Endothelial cell of umbilical vein (primary cell): ENCODE results near the gene SLC24A3. TPM values are rescaled to one million over a fixed set of nuclear protein-coding genes. Genes with fewer than 3 reads are reported as not detected.

Source experiments
- BruUV-seq: library from RNA; stranded (reverse); fragments of 400-500 nt; replicated peaks from 2 replicates; lab custom pipeline; 2021; lab: Mats Ljungman, UMichigan
- CTCF ChIA-PET: fragments of 300-600, 350-600 bp; sonication (Branson Sonifier 250); formaldehyde crosslinking; loops from one replicate; lab custom pipeline; 2021; ENCODE audit warnings: antibody characterized with exemption, inconsistent platforms; lab: Charles Lee
- POLR2A ChIA-PET: fragments of 300-600, 350-600 bp; sonication (Branson Sonifier 250); formaldehyde crosslinking; loops from one replicate; lab custom pipeline; 2021; ENCODE audit warnings: antibody characterized with exemption, inconsistent platforms; lab: Charles Lee
- DNase-seq: peaks from one replicate; pipeline ENCODE4 v3.0.0-alpha.2; 2011; ENCODE audit warnings: low read depth, low spot score
- FAIRE-seq: peaks from 2 replicates; lab custom pipeline; 2011; peaks lifted over from hg19 to GRCh38; lab: Jason Lieb, UNC
- H2AFZ ChIP-seq: 2 replicates; pipeline ENCODE4 v1.6.0; 2012; ENCODE audit warnings: low read depth, low read length, control low read depth, inconsistent platforms
- H3K27ac ChIP-seq: 2 replicates; pipeline ENCODE4 v1.5.1; 2011; ENCODE audit warnings: low read depth, mild to moderate bottlenecking, control low read depth, low read length, moderate library complexity; ENCODE audit not compliant: insufficient read depth
- H3K27me3 ChIP-seq, 2 experiments: 2 replicates each; pipeline versions ENCODE4 v1.6.0 to v1.6.1; 2011; ENCODE audit warnings: low read length in 2 of 2, mixed read lengths in 1 of 2; ENCODE audit not compliant: control insufficient read depth in 2 of 2, insufficient read depth in 2 of 2
- H3K36me3 ChIP-seq, 2 experiments: 2 replicates in 1 of 2; 3 replicates in 1 of 2; pipeline ENCODE4 v1.5.1; 2011; ENCODE audit warnings: low read length in 2 of 2, mild to moderate bottlenecking in 1 of 2, moderate library complexity in 1 of 2; ENCODE audit not compliant: control insufficient read depth in 2 of 2, insufficient read depth in 2 of 2; ENCODE audit errors: extremely low read depth in 1 of 2
- H3K4me1 ChIP-seq: 3 replicates; pipeline ENCODE4 v1.5.1; 2011; ENCODE audit warnings: mild to moderate bottlenecking, low read length; ENCODE audit not compliant: control insufficient read depth, insufficient read depth; ENCODE audit errors: extremely low read depth
- H3K4me2 ChIP-seq: 2 replicates; pipeline ENCODE4 v1.6.1; 2011; ENCODE audit warnings: low read length, control low read depth, mixed read lengths; ENCODE audit not compliant: insufficient read depth
- H3K4me3 ChIP-seq, 3 experiments: fragments of 200-600 bp in 1 of 3; sonication (generic), shearing (Covaris generic) in 1 of 3; replicated peaks in 1 of 3; 2 replicates each; pipeline ENCODE4 v1.5.1; 2011 to 2016; ENCODE audit warnings: control low read depth in 3 of 3, low read length in 3 of 3, mild to moderate bottlenecking in 2 of 3, inconsistent platforms in 1 of 3, low read depth in 1 of 3, moderate library complexity in 1 of 3; ENCODE audit not compliant: insufficient read depth in 1 of 3
- H3K79me2 ChIP-seq: 2 replicates; pipeline ENCODE4 v1.6.0; 2012; ENCODE audit warnings: low read length, inconsistent platforms; ENCODE audit not compliant: control insufficient read depth, insufficient read depth
- H3K9ac ChIP-seq: replicated peaks from 2 replicates; pipeline ENCODE3; 2011; ENCODE audit warnings: low read length, control low read depth; ENCODE audit not compliant: insufficient read depth; ENCODE audit errors: extremely low read depth
- H3K9me1 ChIP-seq: replicated peaks from 3 replicates; pipeline ENCODE4 v1.6.0; 2011; ENCODE audit warnings: mild to moderate bottlenecking, low read length; ENCODE audit not compliant: control insufficient read depth, insufficient read depth; ENCODE audit errors: extremely low read depth
- H3K9me3 ChIP-seq: replicated peaks from 2 replicates; pipeline ENCODE4 v1.5.1; 2012; ENCODE audit warnings: low read length, inconsistent platforms; ENCODE audit not compliant: control insufficient read depth, insufficient read depth
- H4K20me1 ChIP-seq: replicated peaks from 2 replicates; pipeline ENCODE3; 2011; ENCODE audit warnings: mild to moderate bottlenecking, low read length; ENCODE audit not compliant: control insufficient read depth, insufficient read depth; ENCODE audit errors: extremely low read depth
- EZH2 ChIP-seq: IDR thresholded peaks from 2 replicates; pipeline ENCODE4 v1.6.1; 2012; ENCODE audit warnings: borderline replicate concordance, low read depth, mild to moderate bottlenecking, moderate library complexity, low read length, inconsistent platforms; ENCODE audit not compliant: severe bottlenecking
- FOS ChIP-seq: IDR thresholded peaks from 2 replicates; pipeline ENCODE4 v1.6.1; 2011; ENCODE audit warnings: mild to moderate bottlenecking, low read length, moderate library complexity, borderline replicate concordance; ENCODE audit not compliant: insufficient read depth
- GATA2 ChIP-seq: IDR thresholded peaks from 2 replicates; pipeline ENCODE4 v1.7.0; 2011; ENCODE audit warnings: low read depth, mild to moderate bottlenecking, moderate library complexity, mixed read lengths, low read length; ENCODE audit not compliant: insufficient read length, insufficient read depth
- JUN ChIP-seq: IDR thresholded peaks from 2 replicates; pipeline ENCODE4 v1.6.1; 2011; ENCODE audit warnings: borderline replicate concordance, low read depth; ENCODE audit not compliant: insufficient read length, insufficient read depth
- MYC ChIP-seq: IDR thresholded peaks from one replicate; pipeline ENCODE4 v1.6.1; 2011; ENCODE audit warnings: mild to moderate bottlenecking, low read depth, low read length
- POLR2A ChIP-seq: IDR thresholded peaks from 2 replicates; pipeline ENCODE4 v1.6.1; 2012; ENCODE audit warnings: low read depth, mild to moderate bottlenecking, control low read depth, low read length
- POLR2AphosphoS5 ChIP-seq: IDR thresholded peaks from 2 replicates; pipeline ENCODE4 v1.6.1; 2012; ENCODE audit warnings: low read depth, mild to moderate bottlenecking, control low read depth, low read length, moderate library complexity; ENCODE audit not compliant: insufficient read depth
- dilution Hi-C: fragments of 300-500 bp; cut with MboI; formaldehyde crosslinking; loops from one replicate; pipeline ENCODE4 v1.15.0; 2019; ENCODE audit warnings: low sequenced_read_pairs; ENCODE audit not compliant: extremely low pct_ligation_motif_present
- intact Hi-C: fragments of 100-400 bp; cut with micrococcal nuclease; formaldehyde crosslinking; loops from one replicate; pipeline ENCODE4 v1.10.0; 2022
- polyA plus RNA-seq, 4 experiments: library from polyadenylated mRNA; depleted of rRNA in 3 of 4; stranded (reverse) in 3 of 4; unstranded in 1 of 4; fragments of >200 nt; gene quantifications; 2 replicates each; pipeline versions ENCODE4 v1.2.1 to v1.2.3, GENCODE V29; 2011 to 2012; ENCODE audit warnings: missing spikeins in 1 of 4
- total RNA-seq: library from RNA; stranded (reverse); gene quantifications from 2 replicates; pipeline ENCODE4 v1.2.3, GENCODE V29; 2021
- TF ChIP-seq, protein P1 (sequence below): IDR thresholded peaks from 2 replicates; pipeline ENCODE4 v1.6.1; 2011; ENCODE audit not compliant: insufficient read depth, insufficient read length
- TF ChIP-seq, protein P2 (sequence below), 2 donors: IDR thresholded peaks; 1 replicate in 1 of 2; 2 replicates in 1 of 2; pipeline ENCODE4 v1.5.1; 2011; ENCODE audit warnings: low read length in 2 of 2, mild to moderate bottlenecking in 2 of 2, moderate library complexity in 2 of 2, control low read depth in 1 of 2, inconsistent platforms in 1 of 2, low read depth in 1 of 2; ENCODE audit not compliant: insufficient read depth in 1 of 2; ENCODE audit errors: extremely low read depth in 1 of 2

The SLC24A3 gene
- total and polyA plus RNA-seq, 2 donors (not counting 3 experiments of a cell fraction or from before 2014, with no cell fraction given) = not detected

GRCh38 chr20:19492116-19492515 is 279.7 kb downstream of the SLC24A3 start:
- Histone ChIP-seq H3K9me1 (no peaks in the 10 kb centered on the region), H3K9me3 (no peaks in the 10 kb centered on the region), H3K27me3 (no peaks in the 10 kb centered on the region), H3K4me1 (no peaks in the 10 kb centered on the region), H3K79me2 (no peaks in the 10 kb centered on the region), H4K20me1 (no peaks in the 10 kb centered on the region), H3K9ac (no peak overlapping the region), H3K4me2 (no peak overlapping the region), H3K36me3 (no peaks in the 10 kb centered on the region), H2AFZ (no peak overlapping the region), H3K4me3 (no peak overlapping the region), H3K27ac (no peak overlapping the region)
- ChIA-PET CTCF (no interaction called here), POLR2A (no interaction called here)
- DNase-seq = no peak
- no peak for FAIRE-seq
- BruUV-seq = no TSS peak
- dilution Hi-C loops = no loop called here
- TF ChIP-seq GATA2 = no peak
- TF ChIP-seq JUN = no peak
- no peak for TF ChIP-seq MYC
- TF ChIP-seq, protein P1, sequence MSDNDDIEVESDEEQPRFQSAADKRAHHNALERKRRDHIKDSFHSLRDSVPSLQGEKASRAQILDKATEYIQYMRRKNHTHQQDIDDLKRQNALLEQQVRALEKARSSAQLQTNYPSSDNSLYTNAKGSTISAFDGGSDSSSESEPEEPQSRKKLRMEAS = no peak
- intact Hi-C loops = no loop called here

DNA sequence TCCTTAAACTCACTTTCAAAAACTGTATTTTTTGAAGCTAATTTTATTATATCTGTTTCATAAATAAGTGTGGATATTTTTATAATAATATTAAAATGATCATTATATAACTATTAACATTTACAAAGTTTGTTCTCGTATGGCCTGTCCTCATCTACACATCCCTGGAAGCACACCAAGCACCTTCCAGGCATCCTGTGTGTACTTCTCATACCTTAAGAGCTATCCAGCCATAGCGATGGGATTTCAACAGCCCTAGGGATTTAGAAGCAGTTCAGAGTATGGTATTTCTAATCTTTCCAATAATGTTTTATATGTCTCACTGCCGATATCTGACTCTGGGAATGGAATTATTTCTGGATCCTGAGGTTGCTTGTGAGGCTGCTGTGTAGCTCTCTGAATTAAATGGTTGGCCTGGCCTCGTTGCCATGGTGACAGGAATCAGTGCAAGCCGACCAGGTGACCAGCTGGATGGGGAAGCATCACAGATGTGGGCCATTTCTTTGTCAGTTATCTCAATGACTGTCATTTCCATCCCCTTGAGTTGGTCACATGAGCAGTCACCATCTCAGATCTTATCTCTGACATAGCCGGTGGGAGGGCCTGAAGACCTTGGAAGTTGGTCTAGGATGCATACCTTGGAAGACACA is 280.4 kb downstream of the SLC24A3 start:
- H3K9ac ChIP-seq = no peak overlapping the region
- no peaks in the 10 kb centered on the region for H3K9me3 ChIP-seq
- no TSS peak for BruUV-seq
- intact Hi-C loops (no loop called here), dilution Hi-C loops (no loop called here)
- TF ChIP-seq EZH2 (no peak), JUN (no peak), GATA2 (no peak), POLR2A (no peak), POLR2AphosphoS5 (no peak), MYC (no peak), FOS (no peak)
- TF ChIP-seq, protein P1 = no peak
- TF ChIP-seq, protein P2, sequence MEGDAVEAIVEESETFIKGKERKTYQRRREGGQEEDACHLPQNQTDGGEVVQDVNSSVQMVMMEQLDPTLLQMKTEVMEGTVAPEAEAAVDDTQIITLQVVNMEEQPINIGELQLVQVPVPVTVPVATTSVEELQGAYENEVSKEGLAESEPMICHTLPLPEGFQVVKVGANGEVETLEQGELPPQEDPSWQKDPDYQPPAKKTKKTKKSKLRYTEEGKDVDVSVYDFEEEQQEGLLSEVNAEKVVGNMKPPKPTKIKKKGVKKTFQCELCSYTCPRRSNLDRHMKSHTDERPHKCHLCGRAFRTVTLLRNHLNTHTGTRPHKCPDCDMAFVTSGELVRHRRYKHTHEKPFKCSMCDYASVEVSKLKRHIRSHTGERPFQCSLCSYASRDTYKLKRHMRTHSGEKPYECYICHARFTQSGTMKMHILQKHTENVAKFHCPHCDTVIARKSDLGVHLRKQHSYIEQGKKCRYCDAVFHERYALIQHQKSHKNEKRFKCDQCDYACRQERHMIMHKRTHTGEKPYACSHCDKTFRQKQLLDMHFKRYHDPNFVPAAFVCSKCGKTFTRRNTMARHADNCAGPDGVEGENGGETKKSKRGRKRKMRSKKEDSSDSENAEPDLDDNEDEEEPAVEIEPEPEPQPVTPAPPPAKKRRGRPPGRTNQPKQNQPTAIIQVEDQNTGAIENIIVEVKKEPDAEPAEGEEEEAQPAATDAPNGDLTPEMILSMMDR (IDR thresholded peaks at IDR 0.05; ENCODE audit: extremely low read depth in 1 of 2, insufficient read depth in 1 of 2, low read depth in 1 of 2, low read length in 2 of 2) = no peak
- H3K27me3 ChIP-seq = no peaks in the 10 kb centered on the region
- H3K4me2 ChIP-seq = no peak overlapping the region
- no peaks in the 10 kb centered on the region for H3K36me3 ChIP-seq
- H4K20me1 ChIP-seq = no peaks in the 10 kb centered on the region
- H3K27ac ChIP-seq = no peak overlapping the region
- FAIRE-seq (no peak), DNase-seq (no peak)
- ChIA-PET POLR2A (no interaction called here), CTCF (no interaction called here)
- no peaks in the 10 kb centered on the region for H3K9me1 ChIP-seq
- H3K4me1 ChIP-seq = no peaks in the 10 kb centered on the region
- no peak overlapping the region for H3K4me3 ChIP-seq
- no peak overlapping the region for H2AFZ ChIP-seq
- H3K79me2 ChIP-seq = no peaks in the 10 kb centered on the region
